PFSK-1 (cell line): ENCODE data around the gene ASZ1.

Experiments
- FOXP2 ChIP-seq: optimal IDR thresholded peaks from 2 replicates; pipeline ENCODE3; 2011; ENCODE audit warnings: borderline replicate concordance, control low read depth, inconsistent platforms; ENCODE audit not compliant: insufficient read depth; ENCODE audit errors: extremely low read length, extremely low read depth
- POLR2AphosphoS5 ChIP-seq: IDR thresholded peaks from 2 replicates; pipeline ENCODE4 v1.6.1; 2012; ENCODE audit warnings: low read depth, mild to moderate bottlenecking, control low read depth, low read length, moderate library complexity
- SIN3A ChIP-seq: IDR thresholded peaks from 2 replicates; pipeline ENCODE4 v1.6.1; 2012; ENCODE audit warnings: mild to moderate bottlenecking, low read length, moderate library complexity, borderline replicate concordance; ENCODE audit not compliant: insufficient read depth
- TAF1 ChIP-seq: IDR thresholded peaks from 2 replicates; pipeline ENCODE4 v1.6.1; 2012; ENCODE audit warnings: low read length, control low read depth, borderline replicate concordance; ENCODE audit not compliant: insufficient read depth
- TF ChIP-seq, protein P1 (sequence below), 2 experiments: IDR thresholded peaks; 2 replicates each; pipeline versions ENCODE4 v1.6.1 to v1.8.0; 2011 to 2012; ENCODE audit warnings: low read depth in 2 of 2, low read length in 2 of 2, control low read depth in 1 of 2, inconsistent platforms in 1 of 2, mild to moderate bottlenecking in 1 of 2, moderate library complexity in 1 of 2; ENCODE audit not compliant: insufficient read depth in 1 of 2

Gene ASZ1

DNA sequence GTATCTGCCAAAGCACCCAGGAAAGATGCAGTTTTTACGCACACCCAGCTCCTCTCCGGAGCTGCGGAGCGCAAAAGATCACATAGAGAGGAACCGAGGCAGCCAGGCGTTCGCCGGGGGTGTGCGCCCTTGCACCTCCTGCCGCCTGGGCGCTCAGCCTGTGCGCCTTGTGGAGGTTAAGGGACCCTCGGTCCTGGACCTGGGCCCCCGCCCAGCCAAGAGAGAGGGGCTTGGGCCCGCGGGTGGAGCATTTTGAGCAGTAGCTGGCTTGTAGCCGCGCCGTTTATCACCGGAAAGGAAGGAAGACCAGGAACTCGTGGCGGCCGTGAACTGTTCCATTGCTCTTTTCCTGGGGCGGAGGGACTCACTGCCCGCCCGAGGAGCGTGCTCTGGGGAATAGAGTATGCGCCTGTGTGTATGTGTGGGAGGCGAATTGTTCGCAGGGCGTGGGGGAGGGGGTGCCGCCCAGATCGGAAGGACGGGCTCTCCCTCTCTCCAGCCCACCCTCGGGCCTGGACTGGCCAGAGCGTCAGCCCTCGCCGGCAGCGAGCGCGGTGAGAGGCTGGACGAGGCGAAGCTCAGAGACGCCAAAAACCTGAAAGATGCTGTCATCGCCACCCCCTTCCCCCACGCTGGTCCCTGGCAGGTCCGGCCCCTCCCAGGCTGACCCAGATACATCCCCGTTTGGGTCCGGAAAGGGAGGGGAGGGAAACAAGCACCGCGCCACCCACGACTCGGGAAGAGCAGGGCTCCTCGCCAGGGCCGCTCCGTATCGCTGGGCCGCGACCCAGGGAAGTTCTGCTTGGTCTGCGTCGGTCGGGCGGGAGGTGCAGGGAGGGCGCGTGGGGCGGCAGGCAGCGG is 103.2 kb downstream of the ASZ1 start:
- TF ChIP-seq, protein P1, sequence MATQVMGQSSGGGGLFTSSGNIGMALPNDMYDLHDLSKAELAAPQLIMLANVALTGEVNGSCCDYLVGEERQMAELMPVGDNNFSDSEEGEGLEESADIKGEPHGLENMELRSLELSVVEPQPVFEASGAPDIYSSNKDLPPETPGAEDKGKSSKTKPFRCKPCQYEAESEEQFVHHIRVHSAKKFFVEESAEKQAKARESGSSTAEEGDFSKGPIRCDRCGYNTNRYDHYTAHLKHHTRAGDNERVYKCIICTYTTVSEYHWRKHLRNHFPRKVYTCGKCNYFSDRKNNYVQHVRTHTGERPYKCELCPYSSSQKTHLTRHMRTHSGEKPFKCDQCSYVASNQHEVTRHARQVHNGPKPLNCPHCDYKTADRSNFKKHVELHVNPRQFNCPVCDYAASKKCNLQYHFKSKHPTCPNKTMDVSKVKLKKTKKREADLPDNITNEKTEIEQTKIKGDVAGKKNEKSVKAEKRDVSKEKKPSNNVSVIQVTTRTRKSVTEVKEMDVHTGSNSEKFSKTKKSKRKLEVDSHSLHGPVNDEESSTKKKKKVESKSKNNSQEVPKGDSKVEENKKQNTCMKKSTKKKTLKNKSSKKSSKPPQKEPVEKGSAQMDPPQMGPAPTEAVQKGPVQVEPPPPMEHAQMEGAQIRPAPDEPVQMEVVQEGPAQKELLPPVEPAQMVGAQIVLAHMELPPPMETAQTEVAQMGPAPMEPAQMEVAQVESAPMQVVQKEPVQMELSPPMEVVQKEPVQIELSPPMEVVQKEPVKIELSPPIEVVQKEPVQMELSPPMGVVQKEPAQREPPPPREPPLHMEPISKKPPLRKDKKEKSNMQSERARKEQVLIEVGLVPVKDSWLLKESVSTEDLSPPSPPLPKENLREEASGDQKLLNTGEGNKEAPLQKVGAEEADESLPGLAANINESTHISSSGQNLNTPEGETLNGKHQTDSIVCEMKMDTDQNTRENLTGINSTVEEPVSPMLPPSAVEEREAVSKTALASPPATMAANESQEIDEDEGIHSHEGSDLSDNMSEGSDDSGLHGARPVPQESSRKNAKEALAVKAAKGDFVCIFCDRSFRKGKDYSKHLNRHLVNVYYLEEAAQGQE (IDR thresholded peaks at IDR 0.05; ENCODE audit: insufficient read depth in 1 of 2, low read depth in 2 of 2, low read length in 2 of 2), result no peak
- TF ChIP-seq FOXP2, result no peak
- no peak for TF ChIP-seq SIN3A
- TF ChIP-seq POLR2AphosphoS5, result no peak
- no peak for TF ChIP-seq TAF1

DNA sequence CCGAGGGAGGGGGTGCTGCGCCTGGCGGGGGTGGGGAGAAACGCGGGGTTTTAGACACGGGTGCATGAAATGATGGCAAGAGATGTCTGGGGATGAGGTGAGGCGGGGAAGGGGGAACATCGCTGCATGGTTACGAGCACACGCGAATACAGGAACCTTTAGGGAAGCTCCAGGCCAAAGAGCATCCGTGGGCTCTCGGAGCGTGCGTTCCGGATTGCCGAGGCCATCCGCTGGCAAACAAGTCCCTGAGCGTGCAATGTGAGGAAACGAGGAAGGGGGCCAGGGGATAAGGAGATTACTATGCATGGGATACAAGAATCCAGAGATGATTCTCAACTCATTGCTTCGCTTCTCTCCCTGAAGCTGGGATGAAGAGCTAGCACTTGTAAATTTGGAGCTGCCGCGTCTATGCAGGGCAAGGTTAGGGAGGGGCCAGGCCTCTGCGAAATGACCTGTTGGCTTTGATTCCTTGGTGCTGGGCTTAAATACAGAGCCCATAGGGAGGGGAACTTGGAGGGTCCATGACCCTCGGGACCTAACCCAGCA is 103.9 kb downstream of the ASZ1 start:
- TF ChIP-seq TAF1 (no peak), POLR2AphosphoS5 (no peak), SIN3A (no peak), FOXP2 (no peak)
- TF ChIP-seq, protein P1 (IDR thresholded peaks at IDR 0.05; ENCODE audit: insufficient read depth in 1 of 2, low read depth in 2 of 2, low read length in 2 of 2), result no peak

GRCh38 chr7:117322741-117323304 is 104.5 kb downstream of the ASZ1 start, which contains the start of gene WNT2:
Gene WNT2 (minus strand): TSS chr7:117323058. CDS start chr7:117322989, 69 bp downstream.
- TF ChIP-seq TAF1 (no peak), POLR2AphosphoS5 (no peak), FOXP2 (no peak), SIN3A (no peak)
- TF ChIP-seq, protein P1 (IDR thresholded peaks at IDR 0.05; ENCODE audit: insufficient read depth in 1 of 2, low read depth in 2 of 2, low read length in 2 of 2), result no peak

DNA sequence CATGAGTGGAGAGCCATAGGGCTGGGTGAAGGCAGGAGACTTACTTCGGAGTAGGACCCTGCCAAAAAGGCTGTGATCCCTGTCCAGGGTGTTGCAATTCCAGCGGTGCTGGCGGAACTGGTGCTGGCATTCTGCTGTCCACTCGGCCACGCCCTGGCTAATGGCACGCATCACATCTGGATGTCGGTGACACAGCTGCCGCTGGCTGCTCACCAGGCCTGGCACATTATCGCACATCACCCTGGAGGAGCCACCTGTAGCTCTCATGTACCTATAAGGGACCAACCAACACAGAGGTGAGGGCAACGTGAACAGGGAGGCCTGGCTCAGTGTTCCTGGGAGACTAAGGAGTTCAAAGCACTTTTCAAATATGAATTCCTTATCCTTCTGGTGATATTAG is 106.8 kb downstream of the ASZ1 start:
- no peak for TF ChIP-seq FOXP2
- TF ChIP-seq SIN3A, result no peak
- TF ChIP-seq, protein P1 (IDR thresholded peaks at IDR 0.05; ENCODE audit: insufficient read depth in 1 of 2, low read depth in 2 of 2, low read length in 2 of 2), result no peak
- TF ChIP-seq POLR2AphosphoS5, result no peak
- TF ChIP-seq TAF1, result no peak
